CD14-positive monocyte (primary cell): ENCODE measurements around the gene KAT2B. TPM values are rescaled to one million over a fixed set of nuclear protein-coding genes. Genes with fewer than 3 reads are reported as not detected.

Experiments
- DNase-seq, 3 donors: peaks; one replicate each; pipeline ENCODE4 v3.0.0-alpha.2; 2011 to 2022
- H2AFZ ChIP-seq: 2 replicates; pipeline ENCODE4 v1.6.0; 2012; ENCODE audit warnings: mild to moderate bottlenecking, low read depth, low read length, inconsistent platforms; ENCODE audit not compliant: insufficient read depth, poor library complexity, severe bottlenecking
- H3K27ac ChIP-seq, 2 donors: 1 replicate in 1 of 2; 2 replicates in 1 of 2; pipeline ENCODE4 v1.5.1; 2012 to 2013; ENCODE audit warnings: low read length in 2 of 2, control low read depth in 1 of 2, inconsistent platforms in 1 of 2, low read depth in 1 of 2, mild to moderate bottlenecking in 1 of 2
- H3K27me3 ChIP-seq, 2 donors: one replicate each; pipeline versions ENCODE4 v1.6.0 to v1.6.1; 2011 to 2013; ENCODE audit warnings: low read length in 2 of 2; ENCODE audit not compliant: control insufficient read depth in 2 of 2, insufficient read depth in 2 of 2
- H3K36me3 ChIP-seq, 2 donors: replicated peaks in 1 of 2; 1 replicate in 1 of 2; 2 replicates in 1 of 2; pipeline versions ENCODE4 v1.5.1 to v1.6.1; 2012 to 2013; ENCODE audit warnings: low read length in 2 of 2, control low read depth in 1 of 2, inconsistent platforms in 1 of 2, mild to moderate bottlenecking in 1 of 2; ENCODE audit not compliant: insufficient read depth in 2 of 2, control insufficient read depth in 1 of 2
- H3K4me1 ChIP-seq, 2 donors: 1 replicate in 1 of 2; 2 replicates in 1 of 2; pipeline versions ENCODE4 v1.5.1 to v1.6.1; 2012 to 2013; ENCODE audit warnings: low read length in 2 of 2, control low read depth in 1 of 2, inconsistent platforms in 1 of 2, mild to moderate bottlenecking in 1 of 2, moderate library complexity in 1 of 2; ENCODE audit not compliant: insufficient read depth in 2 of 2, control insufficient read depth in 1 of 2
- H3K4me2 ChIP-seq: replicated peaks from 2 replicates; pipeline ENCODE3; 2012; ENCODE audit warnings: low read length, moderate library complexity, mild to moderate bottlenecking; ENCODE audit not compliant: poor library complexity, severe bottlenecking; ENCODE audit errors: extremely low read depth
- H3K4me3 ChIP-seq, 3 experiments: fragments of 200-600 bp in 1 of 3; sonication (generic) in 1 of 3; replicated peaks in 1 of 3; 1 replicate in 2 of 3; 2 replicates in 1 of 3; pipeline ENCODE4 v1.5.1; 2011 to 2013; ENCODE audit warnings: low read length in 3 of 3, mild to moderate bottlenecking in 3 of 3, control low read depth in 2 of 3, low read depth in 2 of 3, inconsistent platforms in 1 of 3, moderate library complexity in 1 of 3
- H3K79me2 ChIP-seq: 2 replicates; pipeline ENCODE4 v1.6.0; 2012; ENCODE audit warnings: mild to moderate bottlenecking, control low read depth, inconsistent platforms, low read length, moderate library complexity; ENCODE audit not compliant: insufficient read depth
- H3K9ac ChIP-seq: 2 replicates; pipeline ENCODE4 v1.6.0; 2017; ENCODE audit warnings: low read length, mild to moderate bottlenecking; ENCODE audit not compliant: insufficient read depth, poor library complexity, severe bottlenecking
- H3K9me3 ChIP-seq, 2 donors: replicated peaks in 1 of 2; 1 replicate in 1 of 2; 2 replicates in 1 of 2; pipeline versions ENCODE4 v1.5.1 to v1.6.1; 2012 to 2013; ENCODE audit warnings: low read length in 2 of 2, control low read depth in 1 of 2; ENCODE audit not compliant: control insufficient read depth in 1 of 2, insufficient read depth in 1 of 2
- H4K20me1 ChIP-seq: 2 replicates; pipeline ENCODE4 v1.6.0; 2012; ENCODE audit warnings: mild to moderate bottlenecking, low read length, control low read depth, moderate library complexity; ENCODE audit not compliant: insufficient read depth
- H3K27ac Mint-ChIP-seq, 7 donors: one replicate each; pipeline ENCODE4 v1.8.0; 2020; ENCODE audit warnings: mild to moderate bottlenecking in 7 of 7, mixed read lengths in 7 of 7, moderate library complexity in 6 of 7, inconsistent platforms in 2 of 7
- H3K27me3 Mint-ChIP-seq, 3 donors: one replicate each; pipeline ENCODE4 v1.8.0; 2021 to 2022; ENCODE audit warnings: low read depth in 3 of 3, mild to moderate bottlenecking in 3 of 3, mixed read lengths in 3 of 3, moderate library complexity in 3 of 3, inconsistent platforms in 1 of 3
- H3K36me3 Mint-ChIP-seq, 2 donors: one replicate each; pipeline ENCODE4 v1.8.0; 2020; ENCODE audit warnings: mixed read lengths in 2 of 2, inconsistent platforms in 1 of 2, mild to moderate bottlenecking in 1 of 2
- H3K4me1 Mint-ChIP-seq: one replicate; pipeline ENCODE4 v1.8.0; 2020; ENCODE audit warnings: mild to moderate bottlenecking, mixed read lengths
- H3K4me3 Mint-ChIP-seq, 2 donors: one replicate each; pipeline ENCODE4 v1.8.0; 2020; ENCODE audit warnings: mild to moderate bottlenecking in 2 of 2, mixed read lengths in 2 of 2, moderate library complexity in 1 of 2
- H3K9me3 Mint-ChIP-seq, 7 donors: one replicate each; pipeline ENCODE4 v1.8.0; 2020 to 2022; ENCODE audit warnings: mixed read lengths in 7 of 7, mild to moderate bottlenecking in 6 of 7, moderate library complexity in 6 of 7, inconsistent platforms in 2 of 7
- CTCF ChIP-seq: fragments of 200-600 bp; IDR thresholded peaks from one replicate; pipeline ENCODE4 v1.8.0; 2022; ENCODE audit warnings: antibody characterized with exemption, mild to moderate bottlenecking
- WGBS: methylation state at CpG from one replicate; pipeline ENCODE4 v1.1.5; 2013; ENCODE audit warnings: missing lambda C conversion rate; ENCODE audit not compliant: insufficient coverage; 5-methylcytosine and 5-hydroxymethylcytosine counted together
- intact Hi-C, 2 donors: fragments of 100-400 bp; cut with micrococcal nuclease; formaldehyde crosslinking; loops; one replicate each; pipeline versions ENCODE4 v1.15.0 to v1.15.1; 2023
- polyA plus RNA-seq, 3 donors: library from polyadenylated mRNA; depleted of rRNA in 1 of 3; unstranded in 2 of 3; stranded (reverse) in 1 of 3; fragments of 300-500 nt in 2 of 3; fragments of >200 nt in 1 of 3; fragmentation: Illumina TruSeq in 2 of 3; gene quantifications; 1 replicate in 2 of 3; 2 replicates in 1 of 3; pipeline ENCODE4 v1.2.3, GENCODE V29; 2012 to 2021

Gene KAT2B
- polyA plus RNA-seq, 3 donors: 2.7 to 14.6 (median 3.5) TPM

GRCh38 chr3:20064796-20065564 is 24.7 kb downstream of the KAT2B start:
- 100% methylated on average over 1 of the region's 5 CpGs for WGBS
- no peaks in the 10 kb centered on the region for H3K9me3 ChIP-seq
- Mint-ChIP-seq H3K9me3 (no peaks in the 10 kb centered on the region), H3K27me3 (peaks cover 0 to 2% (median 0%) of the 10 kb centered on the region in 3 donors), H3K27ac (peak overlapping the region in 2 of 7 donors; percentile 7 to 50), H3K4me3 (no peak overlapping the region), H3K4me1 (peaks cover 27% of the 10 kb centered on the region), H3K36me3 (peaks cover 0 to 4% of the 10 kb centered on the region in 2 donors)
- TF ChIP-seq CTCF: no peak
- no peak overlapping the region for H3K27ac ChIP-seq
- no peak for DNase-seq
- H3K9ac ChIP-seq: no peak overlapping the region
- H3K36me3 ChIP-seq: no peaks in the 10 kb centered on the region
- peaks cover 65% of the 10 kb centered on the region for H3K79me2 ChIP-seq
- no peak overlapping the region for H2AFZ ChIP-seq
- peaks cover 10 to 16% of the 10 kb centered on the region in 2 donors for H3K4me1 ChIP-seq
- H3K4me2 ChIP-seq: no peak overlapping the region
- H4K20me1 ChIP-seq: peaks cover 42% of the 10 kb centered on the region
- intact Hi-C loops: no loop called here
- no peaks in the 10 kb centered on the region for H3K27me3 ChIP-seq
- no peak overlapping the region for H3K4me3 ChIP-seq

DNA sequence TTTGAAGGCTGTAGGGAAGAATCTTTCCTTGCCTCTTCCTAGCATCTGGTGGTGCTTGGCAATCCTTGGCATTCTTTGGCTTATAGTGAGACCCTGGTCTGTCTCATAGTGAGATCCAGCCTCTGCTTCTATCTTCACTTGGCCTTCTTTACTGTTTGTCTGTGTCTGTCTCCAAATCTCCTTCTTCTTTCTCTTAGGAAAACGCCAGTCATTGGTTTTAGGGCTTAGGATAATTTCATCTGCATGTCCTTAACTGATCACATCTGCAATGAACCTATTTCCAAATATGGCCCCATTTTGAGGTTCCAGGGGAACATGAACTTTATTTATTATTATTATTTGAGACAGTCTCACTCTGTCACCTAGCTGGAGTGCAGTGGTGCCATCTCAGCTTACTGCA is 25.8 kb downstream of the KAT2B start:
- no peak overlapping the region for H3K27ac ChIP-seq
- no peak overlapping the region for H3K4me3 ChIP-seq
- Mint-ChIP-seq H3K36me3 (peaks cover 0 to 4% of the 10 kb centered on the region in 2 donors), H3K4me1 (peaks cover 18% of the 10 kb centered on the region), H3K27ac (peak overlapping the region in 1 of 7 donors; percentile 21), H3K27me3 (peaks cover 0 to 2% (median 0%) of the 10 kb centered on the region in 3 donors), H3K4me3 (no peak overlapping the region), H3K9me3 (no peaks in the 10 kb centered on the region)
- peaks cover 0 to 5% of the 10 kb centered on the region in 2 donors for H3K4me1 ChIP-seq
- no peak for TF ChIP-seq CTCF
- H3K4me2 ChIP-seq: no peak overlapping the region
- intact Hi-C loops: no loop called here
- no peak overlapping the region for H3K9ac ChIP-seq
- H3K9me3 ChIP-seq: no peaks in the 10 kb centered on the region
- H3K36me3 ChIP-seq: no peaks in the 10 kb centered on the region
- no peak overlapping the region for H2AFZ ChIP-seq
- WGBS: no CpG with 5 or more reads among the region's 1 CpG
- H3K79me2 ChIP-seq: peaks cover 57% of the 10 kb centered on the region
- peaks cover 43% of the 10 kb centered on the region for H4K20me1 ChIP-seq
- DNase-seq: no peak
- no peaks in the 10 kb centered on the region for H3K27me3 ChIP-seq
